ENCODE data around the gene ZNF777.
A peak's percentile ranks its signal among the peaks of the same experiment; 100 is the strongest.

The ZNF777 gene

GRCh38 chr7:149460493-149461277, at the start of gene ZNF777:
ZNF777 (minus strand) TSS chr7:149461062; CDS start chr7:149456022, 5,040 bp downstream.
- H3K4me3 ChIP-seq (ENCODE audit: low read depth, low read length) = peak within 1 kb of the TSS; percentile 86
- peak; percentile 54 for TF ChIP-seq CTCF (IDR thresholded peaks at IDR 0.05; ENCODE audit: borderline replicate concordance, insufficient read depth, low read depth, low read length)

- TF ChIP-seq CTCF (IDR thresholded peaks at IDR 0.05; ENCODE audit: borderline replicate concordance, insufficient read depth, low read depth, low read length) = no peak
- no peak overlapping the region for H3K4me3 ChIP-seq (ENCODE audit: low read depth, low read length)
Measured at GRCh38 chr7:149510248-149510647, 49.4 kb upstream of the ZNF777 start.

- no peak overlapping the region for H3K4me3 ChIP-seq (ENCODE audit: low read depth, low read length)
- no peak for TF ChIP-seq CTCF (IDR thresholded peaks at IDR 0.05; ENCODE audit: borderline replicate concordance, insufficient read depth, low read depth, low read length)
Measured at GRCh38 chr7:149509774-149510173, 48.9 kb upstream of the ZNF777 start.

GRCh38 chr7:149505551-149505950, 44.7 kb upstream of the ZNF777 start:
- TF ChIP-seq CTCF (IDR thresholded peaks at IDR 0.05; ENCODE audit: borderline replicate concordance, insufficient read depth, low read depth, low read length) = no peak
- no peak overlapping the region for H3K4me3 ChIP-seq (ENCODE audit: low read depth, low read length)

- no peak overlapping the region for H3K4me3 ChIP-seq (ENCODE audit: low read depth, low read length)
- no peak for TF ChIP-seq CTCF (IDR thresholded peaks at IDR 0.05; ENCODE audit: borderline replicate concordance, insufficient read depth, low read depth, low read length)
Measured at GRCh38 chr7:149501651-149502050, 40.8 kb upstream of the ZNF777 start.

- no peak for TF ChIP-seq CTCF (IDR thresholded peaks at IDR 0.05; ENCODE audit: borderline replicate concordance, insufficient read depth, low read depth, low read length)
Measured at GRCh38 chr7:149500910-149501309, 40.0 kb upstream of the ZNF777 start.

GRCh38 chr7:149500201-149500600, 39.3 kb upstream of the ZNF777 start:
- TF ChIP-seq CTCF (IDR thresholded peaks at IDR 0.05; ENCODE audit: borderline replicate concordance, insufficient read depth, low read depth, low read length) = no peak

More at GRCh38 chr7:149500910-149501309, 40.0 kb upstream of the ZNF777 start:
- no peak overlapping the region for H3K4me3 ChIP-seq (ENCODE audit: low read depth, low read length)

More at GRCh38 chr7:149500201-149500600, 39.3 kb upstream of the ZNF777 start:
- H3K4me3 ChIP-seq (ENCODE audit: low read depth, low read length) = no peak overlapping the region
